ENCODE data around the gene RND1.

- no peak for TF ChIP-seq CTCF (IDR thresholded peaks at IDR 0.05)
- TF ChIP-seq POLR2A (IDR thresholded peaks at IDR 0.05), result no peak
Measured at GRCh38 chr12:48889679-48890078, 24.0 kb upstream of the RND1 start.

Data from thyroid gland (tissue), 4 donors.